A549 (cell line): ENCODE measurements around the gene TAT.
"Not testable (repeated sequence)": the region's sequence is repeated elsewhere in the genome, so short reads cannot be mapped to it uniquely, and the experiment has no call there.

Experiments used
- CEBPB ChIP-seq, 2 experiments: fragments of >200 bp in 1 of 2; sonication (Bioruptor Twin) in 1 of 2; formaldehyde crosslinking in 1 of 2; IDR thresholded peaks; 2 replicates each; pipeline ENCODE4 v1.6.1; 2012 to 2016
- EP300 ChIP-seq, 2 experiments: fragments of >200 bp; sonication (Bioruptor Twin); formaldehyde crosslinking; IDR thresholded peaks; 2 replicates in 1 of 2; 3 replicates in 1 of 2; pipeline ENCODE4 v1.6.1; 2016 to 2017
- ESRRA ChIP-seq: fragments of 150-350 bp; IDR thresholded peaks from 2 replicates; pipeline ENCODE4 v1.6.1; 2014; ENCODE audit warnings: mild to moderate bottlenecking, low read length, borderline replicate concordance
- RAD21 ChIP-seq, 2 experiments: fragments of >200 bp in 1 of 2; sonication (Bioruptor Twin) in 1 of 2; formaldehyde crosslinking in 1 of 2; IDR thresholded peaks in 1 of 2; conservative IDR thresholded peaks in 1 of 2; 2 replicates in 1 of 2; 3 replicates in 1 of 2; pipeline ENCODE4 v1.6.1; 2012 to 2018; ENCODE audit warnings: inconsistent platforms in 1 of 2
- TF ChIP-seq, protein P1 (sequence below): fragments of >200 bp; sonication (Bioruptor Twin); formaldehyde crosslinking; IDR thresholded peaks from 3 replicates; pipeline ENCODE4 v1.5.1; 2016
- TF ChIP-seq, protein P2 (sequence below): IDR thresholded peaks from 2 replicates; pipeline ENCODE4 v1.6.1; 2012

DNA sequence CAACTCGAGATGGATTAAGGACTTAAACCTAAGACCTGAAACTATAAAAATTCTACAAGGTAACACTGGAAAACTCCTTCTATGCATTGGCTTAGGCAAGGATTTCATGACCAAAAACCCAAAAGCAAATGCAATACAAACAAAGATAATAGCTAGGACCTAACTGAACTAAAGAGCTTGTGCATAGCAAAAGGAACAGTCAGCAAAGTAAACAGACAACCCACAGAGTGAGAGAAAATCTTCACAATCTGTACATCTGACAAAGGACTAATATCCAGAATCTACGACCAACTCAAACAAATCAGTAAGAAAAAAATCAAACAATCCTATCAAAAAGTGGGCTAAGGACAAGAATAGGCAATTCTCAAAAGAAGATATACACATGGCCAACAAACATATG is 21.5 kb upstream of the TAT start:
- not testable (repeated sequence) for TF ChIP-seq ESRRA; RAD21 (conservative IDR thresholded peaks at IDR 0.05 in 1 of 2, IDR thresholded peaks at IDR 0.05 in 1 of 2); EP300 (IDR thresholded peaks at IDR 0.05); CEBPB (IDR thresholded peaks at IDR 0.05)
- TF ChIP-seq, protein P1, sequence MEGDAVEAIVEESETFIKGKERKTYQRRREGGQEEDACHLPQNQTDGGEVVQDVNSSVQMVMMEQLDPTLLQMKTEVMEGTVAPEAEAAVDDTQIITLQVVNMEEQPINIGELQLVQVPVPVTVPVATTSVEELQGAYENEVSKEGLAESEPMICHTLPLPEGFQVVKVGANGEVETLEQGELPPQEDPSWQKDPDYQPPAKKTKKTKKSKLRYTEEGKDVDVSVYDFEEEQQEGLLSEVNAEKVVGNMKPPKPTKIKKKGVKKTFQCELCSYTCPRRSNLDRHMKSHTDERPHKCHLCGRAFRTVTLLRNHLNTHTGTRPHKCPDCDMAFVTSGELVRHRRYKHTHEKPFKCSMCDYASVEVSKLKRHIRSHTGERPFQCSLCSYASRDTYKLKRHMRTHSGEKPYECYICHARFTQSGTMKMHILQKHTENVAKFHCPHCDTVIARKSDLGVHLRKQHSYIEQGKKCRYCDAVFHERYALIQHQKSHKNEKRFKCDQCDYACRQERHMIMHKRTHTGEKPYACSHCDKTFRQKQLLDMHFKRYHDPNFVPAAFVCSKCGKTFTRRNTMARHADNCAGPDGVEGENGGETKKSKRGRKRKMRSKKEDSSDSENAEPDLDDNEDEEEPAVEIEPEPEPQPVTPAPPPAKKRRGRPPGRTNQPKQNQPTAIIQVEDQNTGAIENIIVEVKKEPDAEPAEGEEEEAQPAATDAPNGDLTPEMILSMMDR, result not testable (repeated sequence)
- TF ChIP-seq, protein P2, sequence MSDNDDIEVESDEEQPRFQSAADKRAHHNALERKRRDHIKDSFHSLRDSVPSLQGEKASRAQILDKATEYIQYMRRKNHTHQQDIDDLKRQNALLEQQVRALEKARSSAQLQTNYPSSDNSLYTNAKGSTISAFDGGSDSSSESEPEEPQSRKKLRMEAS, result not testable (repeated sequence)
